Lower lobe of right lung (tissue), 2 donors: ENCODE data around the gene KRABD2.

Experiments used
- ATAC-seq, 2 donors: fragments of 200-7000 bp; cut with Tn5 transposase; one replicate each; pipeline ENCODE4 v1.9.1; 2020 to 2022; ENCODE audit warnings: mild to moderate bottlenecking in 2 of 2, moderate library complexity in 2 of 2
- DNase-seq: peaks from one replicate; pipeline ENCODE4 v3.0.0-alpha.2; 2020
- H3K27ac ChIP-seq: fragments of 200-600 bp; one replicate; pipeline ENCODE4 v1.8.0; 2022
- H3K27me3 ChIP-seq: fragments of 200-600 bp; one replicate; pipeline ENCODE4 v1.8.0; 2022; ENCODE audit warnings: low read depth
- H3K36me3 ChIP-seq: fragments of 200-600 bp; one replicate; pipeline ENCODE4 v1.8.0; 2022; ENCODE audit warnings: mild to moderate bottlenecking
- H3K4me1 ChIP-seq: fragments of 200-600 bp; one replicate; pipeline ENCODE4 v1.8.0; 2022
- H3K4me3 ChIP-seq: fragments of 200-600 bp; one replicate; pipeline ENCODE4 v1.8.0; 2022; ENCODE audit warnings: mild to moderate bottlenecking
- H3K9me3 ChIP-seq: fragments of 200-600 bp; one replicate; pipeline ENCODE4 v1.8.0; 2022
- intact Hi-C: fragments of 100-400 bp; cut with DNase I; formaldehyde crosslinking; loops from one replicate; pipeline ENCODE4 v1.11.0; 2022
- TF ChIP-seq, protein P1 (sequence below): fragments of 200-600 bp; IDR thresholded peaks from one replicate; pipeline ENCODE4 v1.8.0; 2022; ENCODE audit warnings: antibody characterized with exemption, mild to moderate bottlenecking
- donor health status: DM: no; HTN: yes; CAD: no; lungs with severe emphysema.

The KRABD2 gene

DNA sequence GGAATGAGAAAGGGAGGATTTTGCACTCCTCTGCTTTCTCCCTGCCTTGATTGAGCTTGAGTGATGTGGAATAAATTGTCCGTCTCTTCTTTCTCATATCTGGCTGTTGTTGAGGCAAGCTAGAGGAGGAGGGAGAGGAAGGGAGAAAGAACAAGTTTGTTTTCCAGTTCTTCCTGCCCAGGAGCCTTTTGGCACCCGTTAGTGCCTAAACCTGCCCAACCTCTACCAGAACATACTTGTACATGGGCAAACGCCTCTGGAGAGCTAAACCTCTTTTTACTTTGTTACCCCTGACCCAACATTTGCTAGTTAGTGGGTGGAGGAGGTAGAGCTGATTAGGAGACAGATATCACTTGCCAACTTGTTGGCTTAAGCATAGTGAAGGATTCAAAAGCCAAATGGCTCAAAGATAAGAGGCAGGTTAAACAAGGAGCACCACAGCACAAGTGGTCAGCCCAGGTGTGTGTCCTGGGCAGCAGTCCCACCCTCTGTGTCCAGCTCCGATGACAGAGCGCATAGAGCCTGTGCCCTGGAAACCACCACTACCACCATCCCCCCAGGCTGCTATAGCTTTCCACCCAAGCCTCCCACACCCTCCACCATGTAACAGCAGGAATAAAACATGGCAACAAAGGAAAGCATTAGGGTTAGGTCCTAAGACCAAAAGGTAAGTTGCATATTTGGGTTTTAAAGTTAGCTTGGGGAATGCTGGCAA, 30.4 kb downstream of the KRABD2 start:
- Histone ChIP-seq H3K9me3 (no peaks in the 10 kb centered on the region), H3K27ac (no peak overlapping the region), H3K4me3 (no peak overlapping the region), H3K36me3 (no peaks in the 10 kb centered on the region), H3K4me1 (no peaks in the 10 kb centered on the region), H3K27me3 (no peaks in the 10 kb centered on the region)
- intact Hi-C loops = no loop called here
- TF ChIP-seq, protein P1, sequence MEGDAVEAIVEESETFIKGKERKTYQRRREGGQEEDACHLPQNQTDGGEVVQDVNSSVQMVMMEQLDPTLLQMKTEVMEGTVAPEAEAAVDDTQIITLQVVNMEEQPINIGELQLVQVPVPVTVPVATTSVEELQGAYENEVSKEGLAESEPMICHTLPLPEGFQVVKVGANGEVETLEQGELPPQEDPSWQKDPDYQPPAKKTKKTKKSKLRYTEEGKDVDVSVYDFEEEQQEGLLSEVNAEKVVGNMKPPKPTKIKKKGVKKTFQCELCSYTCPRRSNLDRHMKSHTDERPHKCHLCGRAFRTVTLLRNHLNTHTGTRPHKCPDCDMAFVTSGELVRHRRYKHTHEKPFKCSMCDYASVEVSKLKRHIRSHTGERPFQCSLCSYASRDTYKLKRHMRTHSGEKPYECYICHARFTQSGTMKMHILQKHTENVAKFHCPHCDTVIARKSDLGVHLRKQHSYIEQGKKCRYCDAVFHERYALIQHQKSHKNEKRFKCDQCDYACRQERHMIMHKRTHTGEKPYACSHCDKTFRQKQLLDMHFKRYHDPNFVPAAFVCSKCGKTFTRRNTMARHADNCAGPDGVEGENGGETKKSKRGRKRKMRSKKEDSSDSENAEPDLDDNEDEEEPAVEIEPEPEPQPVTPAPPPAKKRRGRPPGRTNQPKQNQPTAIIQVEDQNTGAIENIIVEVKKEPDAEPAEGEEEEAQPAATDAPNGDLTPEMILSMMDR = no peak
- ATAC-seq (no peak), DNase-seq (no peak)

DNA sequence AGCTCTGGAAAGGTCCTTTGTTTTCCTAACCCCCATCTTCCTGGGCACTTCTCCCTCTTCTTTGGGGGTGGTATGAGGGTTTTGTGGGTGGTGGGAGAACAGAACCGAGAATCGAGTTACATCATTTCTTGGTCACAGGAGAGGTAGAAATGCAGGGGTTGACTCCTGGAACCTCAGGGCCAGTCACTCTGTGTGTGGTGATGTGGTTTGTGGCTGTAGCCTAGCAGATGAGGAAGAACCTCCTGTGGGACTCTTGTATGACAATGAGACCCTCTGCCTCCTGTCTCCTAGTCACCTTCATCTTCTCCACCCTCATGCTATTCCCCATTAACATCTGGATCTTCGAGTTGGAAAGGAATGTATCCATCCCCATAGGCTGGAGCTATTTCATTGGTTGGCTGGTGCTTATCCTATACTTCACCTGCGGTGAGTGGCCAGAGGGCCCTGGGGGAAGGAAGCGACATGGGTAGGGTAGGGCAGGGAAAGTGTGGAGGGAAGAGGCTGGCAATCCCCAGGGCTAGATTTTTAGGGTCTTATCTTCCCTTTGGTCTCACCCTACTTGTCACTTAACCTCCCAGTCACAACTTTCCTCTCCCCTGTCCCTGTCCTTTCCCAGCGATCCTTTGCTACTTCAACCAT, 31.3 kb downstream of the KRABD2 start:
- ATAC-seq = no peak
- DNase-seq = no peak
- Histone ChIP-seq H3K9me3 (no peaks in the 10 kb centered on the region), H3K4me3 (no peak overlapping the region), H3K27me3 (no peaks in the 10 kb centered on the region), H3K36me3 (no peaks in the 10 kb centered on the region), H3K27ac (no peak overlapping the region), H3K4me1 (no peaks in the 10 kb centered on the region)
- TF ChIP-seq, protein P1 = no peak
- intact Hi-C loops = no loop called here

DNA sequence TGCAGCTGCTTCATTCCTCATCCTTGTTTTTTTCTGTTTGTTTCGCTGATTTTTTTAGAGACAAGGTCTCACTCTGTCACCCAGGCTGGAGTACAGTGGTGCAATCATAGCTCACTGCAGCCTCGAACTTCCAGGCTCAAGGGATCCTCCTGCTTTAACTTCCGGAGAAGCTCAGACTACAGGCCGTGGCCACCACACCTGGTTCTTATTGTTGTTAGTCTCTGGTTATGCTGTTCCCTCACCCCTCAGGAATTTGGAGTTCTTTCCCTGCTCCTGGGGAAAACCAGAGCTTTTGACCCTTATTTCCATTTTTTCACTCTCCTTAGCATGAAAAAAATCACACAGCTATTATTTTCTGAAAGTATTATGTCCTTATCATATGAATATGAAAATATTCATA, 35.0 kb downstream of the KRABD2 start:
- DNase-seq (no peak), ATAC-seq (no peak)
- Histone ChIP-seq H3K36me3 (no peaks in the 10 kb centered on the region), H3K9me3 (no peaks in the 10 kb centered on the region), H3K27ac (no peak overlapping the region), H3K4me3 (no peak overlapping the region), H3K27me3 (no peaks in the 10 kb centered on the region), H3K4me1 (peaks cover 7% of the 10 kb centered on the region)
- TF ChIP-seq, protein P1 = no peak
- intact Hi-C loops = no loop called here

DNA sequence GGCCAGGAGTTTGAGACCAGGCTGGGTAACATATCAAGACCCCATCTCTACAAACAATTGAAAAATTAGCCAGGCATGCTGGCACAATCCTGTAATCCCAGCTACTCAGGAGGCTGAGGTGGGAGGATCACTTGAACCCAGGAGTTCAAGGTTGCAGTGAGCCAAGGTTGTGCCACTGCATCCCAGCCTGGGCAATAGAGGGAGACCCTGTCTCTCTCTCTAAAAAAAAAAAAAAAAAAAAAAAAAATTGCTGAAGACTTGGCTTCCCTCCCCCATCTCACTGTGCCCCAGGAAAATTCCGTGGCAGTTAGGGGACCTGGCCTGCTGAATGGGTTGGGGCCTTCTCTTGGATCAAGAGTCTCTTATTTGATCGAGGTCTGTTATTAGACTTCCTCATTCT, 37.0 kb downstream of the KRABD2 start, which contains the start of gene ODF4:
TSS of gene ODF4 (plus strand) at position 301 of the 400 bp plus-strand sequence. CDS start 212 bp downstream, outside the sequence.
- DNase-seq (no peak), ATAC-seq (no peak)
- no peak within 1 kb of the TSS for H3K4me3 ChIP-seq
- H3K4me1 ChIP-seq = peaks cover 7% of the 10 kb centered on the region
- TF ChIP-seq, protein P1 = no peak
- no peak within 1 kb of the TSS for H3K27ac ChIP-seq
- intact Hi-C loops = no loop called here
- H3K36me3 ChIP-seq = no peaks in the 10 kb centered on the region
- no peaks in the 10 kb centered on the region for H3K27me3 ChIP-seq
- no peaks in the 10 kb centered on the region for H3K9me3 ChIP-seq

DNA sequence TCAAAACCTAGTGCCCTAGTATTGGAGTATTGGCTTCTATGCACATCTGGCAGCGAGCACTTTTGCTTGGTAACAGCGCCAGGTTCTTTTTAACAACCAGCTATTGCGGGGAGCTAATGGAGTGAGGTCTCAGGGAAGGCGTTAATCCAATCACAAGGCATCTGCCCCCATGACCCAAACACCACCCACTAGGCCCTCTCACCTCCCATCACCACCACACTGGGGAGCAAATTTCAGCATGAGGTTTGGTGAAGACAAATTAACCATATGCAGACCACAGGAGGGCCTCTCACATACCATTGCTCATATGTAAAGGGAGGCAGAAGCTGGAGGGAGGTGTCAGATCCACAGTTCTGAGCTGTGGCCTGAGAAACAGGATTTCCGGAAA, 37.8 kb downstream of the KRABD2 start:
- Histone ChIP-seq H3K36me3 (no peaks in the 10 kb centered on the region), H3K4me3 (no peak overlapping the region), H3K9me3 (no peaks in the 10 kb centered on the region), H3K4me1 (peaks cover 7% of the 10 kb centered on the region), H3K27ac (no peak overlapping the region), H3K27me3 (no peaks in the 10 kb centered on the region)
- DNase-seq = no peak
- no peak for ATAC-seq
- TF ChIP-seq, protein P1 = no peak
- intact Hi-C loops = no loop called here
